ENCODE data around the gene GAL.

GAL gene

GRCh38 chr11:68689737-68690625 lies 5.6 kb downstream of the GAL start:
- ChIA-PET POLR2A (no interaction called here), CTCF (interaction anchor here (1.2 kb wide), 1 partner anchor 55 kb away, joined by 3 read pairs; no protein-coding TSS in a partner anchor)
- DNase-seq (ENCODE audit: extremely low spot score): no peak
- TF ChIP-seq PKNOX1 (IDR thresholded peaks at IDR 0.05) (no peak), CTBP1 (IDR thresholded peaks at IDR 0.05; ENCODE audit: borderline replicate concordance) (no peak), HDGF (IDR thresholded peaks at IDR 0.05; ENCODE audit: borderline replicate concordance) (no peak), ELF4 (IDR thresholded peaks at IDR 0.05) (no peak), TARDBP (IDR thresholded peaks at IDR 0.05) (no peak), L3MBTL2 (conservative IDR thresholded peaks at IDR 0.05) (no peak), NFRKB (IDR thresholded peaks at IDR 0.05) (no peak), FOXK2 (IDR thresholded peaks at IDR 0.05) (no peak), SP1 (IDR thresholded peaks at IDR 0.05) (no peak), ZNF384 (IDR thresholded peaks at IDR 0.05) (no peak), ARNT (IDR thresholded peaks at IDR 0.05) (no peak), LEF1 (IDR thresholded peaks at IDR 0.05; ENCODE audit: borderline replicate concordance) (no peak), FOXM1 (IDR thresholded peaks at IDR 0.05; ENCODE audit: borderline replicate concordance) (no peak), SUZ12 (IDR thresholded peaks at IDR 0.05) (no peak), BHLHE40 (IDR thresholded peaks at IDR 0.05; ENCODE audit: borderline replicate concordance) (no peak), FOXA1 (IDR thresholded peaks at IDR 0.05) (no peak)

GRCh38 chr11:68690671-68691401 lies 6.5 kb downstream of the GAL start:
- no peak for DNase-seq (ENCODE audit: extremely low spot score)
- POLR2A ChIA-PET: no interaction called here
- CTCF ChIA-PET: interaction anchor here (0.9 kb wide), 1 partner anchor 33 kb away, joined by 3 read pairs; no protein-coding TSS in a partner anchor
- TF ChIP-seq HDGF (IDR thresholded peaks at IDR 0.05; ENCODE audit: borderline replicate concordance) (no peak), BHLHE40 (IDR thresholded peaks at IDR 0.05; ENCODE audit: borderline replicate concordance) (no peak), ZNF384 (IDR thresholded peaks at IDR 0.05) (no peak), SUZ12 (IDR thresholded peaks at IDR 0.05) (no peak), NFRKB (IDR thresholded peaks at IDR 0.05) (no peak), FOXK2 (IDR thresholded peaks at IDR 0.05) (no peak), L3MBTL2 (conservative IDR thresholded peaks at IDR 0.05) (no peak), TARDBP (IDR thresholded peaks at IDR 0.05) (no peak), CTBP1 (IDR thresholded peaks at IDR 0.05; ENCODE audit: borderline replicate concordance) (no peak), SP1 (IDR thresholded peaks at IDR 0.05) (no peak), FOXM1 (IDR thresholded peaks at IDR 0.05; ENCODE audit: borderline replicate concordance) (no peak), FOXA1 (IDR thresholded peaks at IDR 0.05) (no peak), ARNT (IDR thresholded peaks at IDR 0.05) (no peak), ELF4 (IDR thresholded peaks at IDR 0.05) (no peak), PKNOX1 (IDR thresholded peaks at IDR 0.05) (no peak), LEF1 (IDR thresholded peaks at IDR 0.05; ENCODE audit: borderline replicate concordance) (no peak)

- ChIA-PET POLR2A (no interaction called here), CTCF (interaction anchor here (0.9 kb wide), 1 partner anchor 33 kb away, joined by 3 read pairs; no protein-coding TSS in a partner anchor)
- TF ChIP-seq SUZ12 (IDR thresholded peaks at IDR 0.05): no peak
- DNase-seq (ENCODE audit: extremely low spot score): no peak
These were observed 7.0 kb downstream of the GAL start for GRCh38 chr11:68691402-68691784.

- DNase-seq (ENCODE audit: extremely low spot score): no peak
- POLR2A ChIA-PET: no interaction called here
These were observed 7.8 kb downstream of the GAL start for GRCh38 chr11:68692115-68692514.

GRCh38 chr11:68692871-68693483 lies 8.6 kb downstream of the GAL start:
- no peak for TF ChIP-seq FOXK2 (IDR thresholded peaks at IDR 0.05)
- TF ChIP-seq NFRKB (IDR thresholded peaks at IDR 0.05): no peak
- TF ChIP-seq FOXM1 (IDR thresholded peaks at IDR 0.05; ENCODE audit: borderline replicate concordance): no peak
- TF ChIP-seq TARDBP (IDR thresholded peaks at IDR 0.05): no peak
- no peak for TF ChIP-seq FOXA1 (IDR thresholded peaks at IDR 0.05)
- no peak for TF ChIP-seq SP1 (IDR thresholded peaks at IDR 0.05)
- no peak for TF ChIP-seq ARNT (IDR thresholded peaks at IDR 0.05)
- TF ChIP-seq ZNF384 (IDR thresholded peaks at IDR 0.05): no peak
- no peak for TF ChIP-seq PKNOX1 (IDR thresholded peaks at IDR 0.05)
- TF ChIP-seq CTBP1 (IDR thresholded peaks at IDR 0.05; ENCODE audit: borderline replicate concordance): no peak
- TF ChIP-seq LEF1 (IDR thresholded peaks at IDR 0.05; ENCODE audit: borderline replicate concordance): no peak
- no peak for TF ChIP-seq L3MBTL2 (conservative IDR thresholded peaks at IDR 0.05)
- no peak for TF ChIP-seq SUZ12 (IDR thresholded peaks at IDR 0.05)
- TF ChIP-seq ELF4 (IDR thresholded peaks at IDR 0.05): no peak
- POLR2A ChIA-PET: no interaction called here
- no peak for DNase-seq (ENCODE audit: extremely low spot score)
- CTCF ChIA-PET: no interaction called here

More at GRCh38 chr11:68692115-68692514, 7.8 kb downstream of the GAL start:
- CTCF ChIA-PET: no interaction called here
- TF ChIP-seq SP1 (IDR thresholded peaks at IDR 0.05): no peak
- no peak for TF ChIP-seq CTBP1 (IDR thresholded peaks at IDR 0.05; ENCODE audit: borderline replicate concordance)
- no peak for TF ChIP-seq ARNT (IDR thresholded peaks at IDR 0.05)
- no peak for TF ChIP-seq LEF1 (IDR thresholded peaks at IDR 0.05; ENCODE audit: borderline replicate concordance)
- TF ChIP-seq FOXA1 (IDR thresholded peaks at IDR 0.05): no peak
- TF ChIP-seq NFRKB (IDR thresholded peaks at IDR 0.05): no peak
- TF ChIP-seq FOXK2 (IDR thresholded peaks at IDR 0.05): no peak
- no peak for TF ChIP-seq SUZ12 (IDR thresholded peaks at IDR 0.05)
- no peak for TF ChIP-seq ZNF384 (IDR thresholded peaks at IDR 0.05)
- no peak for TF ChIP-seq FOXM1 (IDR thresholded peaks at IDR 0.05; ENCODE audit: borderline replicate concordance)
- TF ChIP-seq BHLHE40 (IDR thresholded peaks at IDR 0.05; ENCODE audit: borderline replicate concordance): no peak
- TF ChIP-seq ELF4 (IDR thresholded peaks at IDR 0.05): no peak

Measured in HEK293T (cell line).